Mesenchymal stem cell (in vitro differentiated cells and primary cell): ENCODE measurements around the gene THEMIS.

Experiments
- DNase-seq: peaks from one replicate; pipeline ENCODE4 v3.0.0-alpha.2; 2013
- H2AFZ ChIP-seq: one replicate; pipeline ENCODE4 v1.6.1; 2013; ENCODE audit warnings: low read depth, mild to moderate bottlenecking, control low read depth, inconsistent platforms, low read length, moderate library complexity
- H2AK5ac ChIP-seq: 2 replicates; pipeline ENCODE4 v1.6.1; 2013; ENCODE audit warnings: low read length, moderate library complexity, mild to moderate bottlenecking, inconsistent platforms; ENCODE audit not compliant: severe bottlenecking
- H2BK120ac ChIP-seq: one replicate; pipeline ENCODE4 v1.6.1; 2013; ENCODE audit warnings: low read depth, mild to moderate bottlenecking, inconsistent platforms, low read length, moderate library complexity
- H2BK12ac ChIP-seq, 2 experiments: one replicate each; pipeline ENCODE4 v1.6.1; 2013; ENCODE audit warnings: inconsistent platforms in 2 of 2, low read length in 2 of 2, mild to moderate bottlenecking in 2 of 2, moderate library complexity in 2 of 2, control low read depth in 1 of 2
- H2BK15ac ChIP-seq: one replicate; pipeline ENCODE4 v1.6.1; 2013; ENCODE audit warnings: mild to moderate bottlenecking, low read depth, inconsistent platforms; ENCODE audit not compliant: poor library complexity, severe bottlenecking
- H2BK5ac ChIP-seq: 2 replicates; pipeline ENCODE4 v1.6.1; 2013; ENCODE audit warnings: low read depth, mild to moderate bottlenecking, low read length, control low read depth, inconsistent platforms; ENCODE audit not compliant: poor library complexity, severe bottlenecking
- H3K14ac ChIP-seq, 2 experiments: one replicate each; pipeline ENCODE4 v1.6.1; 2013; ENCODE audit warnings: inconsistent platforms in 2 of 2, low read length in 2 of 2, control low read depth in 1 of 2, mild to moderate bottlenecking in 1 of 2, moderate library complexity in 1 of 2
- H3K18ac ChIP-seq, 2 experiments: one replicate each; pipeline ENCODE4 v1.6.1; 2013; ENCODE audit warnings: inconsistent platforms in 2 of 2, low read length in 2 of 2, control low read depth in 1 of 2, low read depth in 1 of 2, mild to moderate bottlenecking in 1 of 2
- H3K23ac ChIP-seq, 2 experiments: one replicate each; pipeline ENCODE4 v1.6.1; 2013; ENCODE audit warnings: inconsistent platforms in 2 of 2, low read length in 2 of 2, mild to moderate bottlenecking in 2 of 2, moderate library complexity in 2 of 2, control low read depth in 1 of 2
- H3K27ac ChIP-seq: 2 replicates; pipeline ENCODE4 v1.5.1; 2013; ENCODE audit warnings: mild to moderate bottlenecking, moderate library complexity, low read length, control low read depth, inconsistent platforms; ENCODE audit not compliant: poor library complexity, severe bottlenecking
- H3K27me3 ChIP-seq, 2 experiments: 2 replicates each; pipeline versions ENCODE4 v1.6.1 to v1.7.0; 2013; ENCODE audit warnings: low read length in 2 of 2, mild to moderate bottlenecking in 2 of 2, moderate library complexity in 2 of 2, control low read depth in 1 of 2, inconsistent platforms in 1 of 2; ENCODE audit not compliant: control insufficient read depth in 1 of 2, insufficient read depth in 1 of 2
- H3K36me3 ChIP-seq, 2 experiments: 2 replicates each; pipeline versions ENCODE4 v1.6.1 to v1.7.0; 2013; ENCODE audit warnings: low read length in 2 of 2, control low read depth in 1 of 2, inconsistent platforms in 1 of 2, low read depth in 1 of 2, mild to moderate bottlenecking in 1 of 2; ENCODE audit not compliant: insufficient read depth in 2 of 2, control insufficient read depth in 1 of 2
- H3K4ac ChIP-seq, 2 experiments: one replicate each; pipeline ENCODE4 v1.6.1; 2013; ENCODE audit warnings: inconsistent platforms in 2 of 2, low read length in 2 of 2, mild to moderate bottlenecking in 2 of 2, moderate library complexity in 2 of 2, control low read depth in 1 of 2, low read depth in 1 of 2
- H3K4me1 ChIP-seq: 2 replicates; pipeline ENCODE4 v1.6.1; 2013; ENCODE audit warnings: low read depth, low read length, control low read depth; ENCODE audit not compliant: control insufficient read depth, insufficient read depth
- H3K4me2 ChIP-seq: 2 replicates; pipeline ENCODE4 v1.6.1; 2013; ENCODE audit warnings: low read length, mild to moderate bottlenecking, inconsistent platforms; ENCODE audit not compliant: poor library complexity, severe bottlenecking
- H3K4me3 ChIP-seq, 2 experiments: 2 replicates each; pipeline versions ENCODE4 v1.5.1 to v1.7.0; 2013; ENCODE audit warnings: low read length in 2 of 2, mild to moderate bottlenecking in 2 of 2, control low read depth in 1 of 2, low read depth in 1 of 2; ENCODE audit not compliant: insufficient read depth in 1 of 2
- H3K79me1 ChIP-seq: replicated peaks from 2 replicates; pipeline ENCODE4 v1.6.1; 2013; ENCODE audit warnings: mild to moderate bottlenecking, control low read depth, low read length, inconsistent platforms; ENCODE audit not compliant: poor library complexity, severe bottlenecking
- H3K9ac ChIP-seq: 2 replicates; pipeline ENCODE4 v1.7.0; 2013; ENCODE audit warnings: mild to moderate bottlenecking, low read length, moderate library complexity
- H3K9me3 ChIP-seq: 2 replicates; pipeline ENCODE4 v1.7.0; 2013; ENCODE audit warnings: mild to moderate bottlenecking, low read length; ENCODE audit not compliant: control insufficient read depth
- H4K8ac ChIP-seq: one replicate; pipeline ENCODE4 v1.6.1; 2013; ENCODE audit warnings: inconsistent platforms, mild to moderate bottlenecking, low read length, moderate library complexity
- H4K91ac ChIP-seq: one replicate; pipeline ENCODE4 v1.6.1; 2013; ENCODE audit warnings: mild to moderate bottlenecking, low read length, inconsistent platforms
- WGBS: methylation state at CpG from one replicate; pipeline ENCODE4 v1.1.7; 2013; ENCODE audit warnings: mixed read lengths; 5-methylcytosine and 5-hydroxymethylcytosine counted together

Gene THEMIS

GRCh38 chr6:127877231-127877630 lies 23.6 kb downstream of the THEMIS start:
- Histone ChIP-seq H3K23ac (no peak overlapping the region), H2AFZ (no peak overlapping the region), H3K18ac (no peak overlapping the region), H2BK15ac (no peak overlapping the region), H3K4me1 (peaks cover 2% of the 10 kb centered on the region), H3K9me3 (no peaks in the 10 kb centered on the region), H3K4me3 (no peak overlapping the region), H2BK12ac (no peak overlapping the region), H3K27ac (no peak overlapping the region), H3K4me2 (no peak overlapping the region), H3K14ac (no peak overlapping the region), H4K91ac (no peak overlapping the region), H2BK120ac (no peak overlapping the region), H3K9ac (no peak overlapping the region), H2BK5ac (no peak overlapping the region), H3K36me3 (no peaks in the 10 kb centered on the region), H3K4ac (no peak overlapping the region), H4K8ac (no peak overlapping the region), H3K27me3 (no peaks in the 10 kb centered on the region), H3K79me1 (no peaks in the 10 kb centered on the region), H2AK5ac (no peak overlapping the region)
- 100% methylated on average over 1 of the region's 3 CpGs for WGBS
- DNase-seq: no peak

DNA sequence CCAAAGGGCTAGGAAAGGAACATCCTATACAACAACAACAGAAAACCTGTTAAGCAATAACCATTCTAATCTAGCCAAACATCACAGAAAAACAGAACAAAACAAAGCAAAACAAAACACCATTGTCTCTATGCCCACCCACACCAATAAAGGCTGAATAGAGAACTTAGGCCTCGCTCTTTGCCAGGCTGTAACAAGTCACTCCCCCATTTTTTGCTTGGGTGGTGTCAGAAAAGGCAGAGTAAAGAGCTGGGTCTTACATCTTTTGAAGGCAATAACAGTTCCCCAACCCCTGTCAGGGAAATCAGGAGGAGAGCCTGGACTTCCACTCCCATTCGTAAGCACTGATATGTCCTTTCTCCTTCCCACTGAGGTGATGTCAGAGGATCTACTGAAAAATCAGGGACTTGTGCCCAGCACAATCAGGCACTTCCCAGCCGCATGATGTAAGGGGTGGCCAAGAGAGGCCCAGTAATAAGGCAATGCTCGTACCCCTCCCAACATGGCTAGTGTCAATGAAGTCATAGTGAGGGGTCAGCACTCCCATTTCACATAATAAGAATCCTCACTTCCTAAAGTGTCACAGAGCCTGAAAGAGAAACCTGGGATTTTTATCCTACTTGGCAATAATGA lies 31.0 kb downstream of the THEMIS start:
- H2BK15ac ChIP-seq: no peak overlapping the region
- no peak overlapping the region for H2AFZ ChIP-seq
- no peak overlapping the region for H2BK120ac ChIP-seq
- H4K91ac ChIP-seq: no peak overlapping the region
- 95% methylated on average over 4 of the region's 4 CpGs for WGBS
- H3K4ac ChIP-seq: no peak overlapping the region
- H3K14ac ChIP-seq: peak overlapping the region in 1 of 2 experiments; percentile 86
- no peaks in the 10 kb centered on the region for H3K27me3 ChIP-seq
- H3K23ac ChIP-seq: no peak overlapping the region
- H3K18ac ChIP-seq: no peak overlapping the region
- H4K8ac ChIP-seq: no peak overlapping the region
- H3K9ac ChIP-seq: no peak overlapping the region
- no peak overlapping the region for H2BK12ac ChIP-seq
- H3K36me3 ChIP-seq: no peaks in the 10 kb centered on the region
- DNase-seq: no peak
- peaks cover under 1% of the 10 kb centered on the region for H3K4me1 ChIP-seq
- no peaks in the 10 kb centered on the region for H3K9me3 ChIP-seq
- no peak overlapping the region for H3K4me2 ChIP-seq
- H3K27ac ChIP-seq: no peak overlapping the region
- H2AK5ac ChIP-seq: no peak overlapping the region
- H3K4me3 ChIP-seq: no peak overlapping the region
- no peaks in the 10 kb centered on the region for H3K79me1 ChIP-seq
- no peak overlapping the region for H2BK5ac ChIP-seq

DNA sequence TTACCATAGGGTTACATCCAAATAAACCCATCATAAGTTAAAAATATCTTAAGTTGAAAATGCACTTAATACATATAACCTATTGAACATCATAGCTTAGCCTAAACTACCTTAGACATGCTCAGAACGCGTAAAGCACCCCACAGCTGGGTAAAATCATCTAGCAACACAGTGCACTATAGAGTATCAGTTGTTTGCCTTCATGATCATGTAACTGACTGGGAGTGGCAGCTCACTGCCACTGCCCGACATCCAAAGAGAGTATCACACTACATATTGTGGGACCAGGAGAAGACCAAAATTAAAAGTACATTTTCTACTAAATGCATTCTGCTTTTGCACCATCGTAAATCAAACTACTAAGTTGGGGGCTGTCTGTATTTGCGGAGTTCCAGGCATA lies 31.7 kb downstream of the THEMIS start:
- 98% methylated on average over 4 of the region's 5 CpGs for WGBS
- H3K18ac ChIP-seq: no peak overlapping the region

DNA sequence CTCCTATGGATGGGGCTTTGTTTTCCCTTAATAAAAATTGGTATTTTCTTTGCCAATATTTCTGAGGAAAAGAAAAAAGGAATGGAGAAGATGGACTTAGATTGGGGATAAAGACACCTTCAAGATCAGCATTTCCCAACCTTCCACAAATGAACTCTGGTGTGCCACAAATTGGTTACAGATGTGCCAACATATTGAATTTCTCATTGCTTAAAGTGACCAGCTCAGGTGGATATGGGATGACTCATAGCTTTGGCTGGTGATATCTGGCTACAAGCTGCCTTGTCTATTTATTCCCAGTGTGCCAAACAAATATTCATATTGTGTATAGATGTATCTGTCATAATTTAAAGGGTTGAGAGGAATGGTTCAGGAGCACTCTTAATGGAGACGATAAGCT lies 32.5 kb downstream of the THEMIS start:
- no peak overlapping the region for H3K18ac ChIP-seq
- H2AFZ ChIP-seq: no peak overlapping the region
- H3K27ac ChIP-seq: no peak overlapping the region
- H3K4me2 ChIP-seq: no peak overlapping the region
- no peak overlapping the region for H2AK5ac ChIP-seq
- no peaks in the 10 kb centered on the region for H3K9me3 ChIP-seq
- H3K14ac ChIP-seq: no peak overlapping the region
- no peak overlapping the region for H3K23ac ChIP-seq
- no peaks in the 10 kb centered on the region for H3K79me1 ChIP-seq
- DNase-seq: no peak
- H4K8ac ChIP-seq: no peak overlapping the region
- H3K27me3 ChIP-seq: no peaks in the 10 kb centered on the region
- no peak overlapping the region for H4K91ac ChIP-seq
- H3K4ac ChIP-seq: no peak overlapping the region
- H2BK120ac ChIP-seq: no peak overlapping the region
- no peak overlapping the region for H2BK5ac ChIP-seq
- WGBS: 100% methylated on average over 1 of the region's 1 CpG
- no peak overlapping the region for H3K9ac ChIP-seq
- no peaks in the 10 kb centered on the region for H3K36me3 ChIP-seq
- no peak overlapping the region for H3K4me3 ChIP-seq
- peaks cover 2% of the 10 kb centered on the region for H3K4me1 ChIP-seq
- no peak overlapping the region for H2BK12ac ChIP-seq
- H2BK15ac ChIP-seq: no peak overlapping the region

More for the DNA sequence above, 31.7 kb downstream of the THEMIS start:
- no peak overlapping the region for H3K4me2 ChIP-seq
- no peaks in the 10 kb centered on the region for H3K27me3 ChIP-seq
- H4K91ac ChIP-seq: no peak overlapping the region
- no peak overlapping the region for H3K23ac ChIP-seq
- no peaks in the 10 kb centered on the region for H3K36me3 ChIP-seq
- H3K27ac ChIP-seq: no peak overlapping the region
- no peak overlapping the region for H2AK5ac ChIP-seq
- H3K9ac ChIP-seq: no peak overlapping the region
- H3K9me3 ChIP-seq: no peaks in the 10 kb centered on the region
- H3K4ac ChIP-seq: no peak overlapping the region
- H3K4me3 ChIP-seq: no peak overlapping the region
- no peak overlapping the region for H3K14ac ChIP-seq
- no peaks in the 10 kb centered on the region for H3K79me1 ChIP-seq
- H4K8ac ChIP-seq: no peak overlapping the region
- no peak overlapping the region for H2BK15ac ChIP-seq
- H3K4me1 ChIP-seq: peaks cover 2% of the 10 kb centered on the region
- H2AFZ ChIP-seq: no peak overlapping the region
- no peak for DNase-seq
- H2BK12ac ChIP-seq: no peak overlapping the region
- no peak overlapping the region for H2BK5ac ChIP-seq
- no peak overlapping the region for H2BK120ac ChIP-seq
